Measurements from ENCODE around the gene G6PC2. TPM values are rescaled to one million over a fixed set of nuclear protein-coding genes. Genes with fewer than 3 reads are reported as not detected.

The G6PC2 gene
- total RNA-seq, 2 donors from 2014 or later: not detected

- Mint-ChIP-seq H3K4me1 (no peaks in the 10 kb centered on the region), H3K27ac (no peak overlapping the region), H3K4me3 (no peak overlapping the region), H3K9me3 (no peaks in the 10 kb centered on the region), H3K27me3 (peaks cover 6% of the 10 kb centered on the region), H3K36me3 (ENCODE audit: low read depth) (no peaks in the 10 kb centered on the region)
- no peak for ATAC-seq (replicated peaks)
Observed at GRCh38 chr2:168945508-168945907, 44.4 kb downstream of the G6PC2 start.

GRCh38 chr2:168948621-168949212 is 47.6 kb downstream of the G6PC2 start:
- Mint-ChIP-seq H3K27ac (no peak overlapping the region), H3K27me3 (peaks cover 10% of the 10 kb centered on the region), H3K36me3 (ENCODE audit: low read depth) (no peaks in the 10 kb centered on the region), H3K9me3 (peaks cover 9% of the 10 kb centered on the region), H3K4me3 (no peak overlapping the region), H3K4me1 (no peaks in the 10 kb centered on the region)
- ATAC-seq (replicated peaks): no peak

GRCh38 chr2:168949324-168949723 is 48.2 kb downstream of the G6PC2 start:
- Mint-ChIP-seq H3K4me1 (no peaks in the 10 kb centered on the region), H3K9me3 (peaks cover 13% of the 10 kb centered on the region), H3K4me3 (no peak overlapping the region), H3K36me3 (ENCODE audit: low read depth) (no peaks in the 10 kb centered on the region), H3K27ac (no peak overlapping the region), H3K27me3 (peaks cover 13% of the 10 kb centered on the region)
- no peak for ATAC-seq (replicated peaks)

GRCh38 chr2:168951871-168952270 is 50.8 kb downstream of the G6PC2 start:
- Mint-ChIP-seq H3K4me1 (no peaks in the 10 kb centered on the region), H3K27ac (no peak overlapping the region), H3K27me3 (peaks cover 8% of the 10 kb centered on the region)

GRCh38 chr2:168952424-168952823 is 51.3 kb downstream of the G6PC2 start:
- Mint-ChIP-seq H3K36me3 (ENCODE audit: low read depth) (no peaks in the 10 kb centered on the region), H3K9me3 (peaks cover 14% of the 10 kb centered on the region), H3K27ac (no peak overlapping the region), H3K4me3 (no peak overlapping the region), H3K27me3 (peaks cover 10% of the 10 kb centered on the region), H3K4me1 (no peaks in the 10 kb centered on the region)
- ATAC-seq (replicated peaks): no peak

More at GRCh38 chr2:168951871-168952270, 50.8 kb downstream of the G6PC2 start:
- no peak overlapping the region for H3K4me3 Mint-ChIP-seq
- H3K9me3 Mint-ChIP-seq: peaks cover 14% of the 10 kb centered on the region
- ATAC-seq (replicated peaks): no peak
- no peaks in the 10 kb centered on the region for H3K36me3 Mint-ChIP-seq (ENCODE audit: low read depth)

GRCh38 chr2:168954256-168954655 is 53.2 kb downstream of the G6PC2 start:
- Mint-ChIP-seq H3K36me3 (ENCODE audit: low read depth) (no peaks in the 10 kb centered on the region), H3K27ac (no peak overlapping the region), H3K4me3 (no peak overlapping the region), H3K4me1 (no peaks in the 10 kb centered on the region), H3K27me3 (peaks cover 10% of the 10 kb centered on the region), H3K9me3 (peaks cover 14% of the 10 kb centered on the region)
- ATAC-seq (replicated peaks): no peak

GRCh38 chr2:168955321-168955720 is 54.2 kb downstream of the G6PC2 start:
- ATAC-seq (replicated peaks): no peak
- Mint-ChIP-seq H3K9me3 (peaks cover 14% of the 10 kb centered on the region), H3K27me3 (peaks cover 10% of the 10 kb centered on the region), H3K27ac (no peak overlapping the region), H3K4me1 (no peaks in the 10 kb centered on the region), H3K36me3 (ENCODE audit: low read depth) (no peaks in the 10 kb centered on the region), H3K4me3 (no peak overlapping the region)

GRCh38 chr2:168956392-168956791 is 55.3 kb downstream of the G6PC2 start:
- Mint-ChIP-seq H3K27ac (no peak overlapping the region), H3K36me3 (ENCODE audit: low read depth) (no peaks in the 10 kb centered on the region), H3K4me1 (peaks cover 1% of the 10 kb centered on the region), H3K9me3 (peaks cover 14% of the 10 kb centered on the region), H3K4me3 (no peak overlapping the region), H3K27me3 (peaks cover 10% of the 10 kb centered on the region)
- ATAC-seq (replicated peaks): no peak

Other genes starting within 250 kb of the G6PC2 start
- gene NOSTRIN, start 98.7 kb upstream of the G6PC2 start, total RNA-seq: under 1 TPM in 1 of 2 donors, not detected in 1; 0.29 TPM
- 10 to 100 TPM; 29.0 to 32.8 TPM for gene SPC25, start 10.9 kb upstream of the G6PC2 start, total RNA-seq
- not detected for gene ABCB11, start 130.0 kb downstream of the G6PC2 start, total RNA-seq
- gene DHRS9, start 168.3 kb downstream of the G6PC2 start, total RNA-seq: 1 to 10 TPM in 1 of 2 donors, under 1 TPM in 1; 0.71 to 1.5 TPM